HepG2 (cell line): ENCODE measurements around the gene FIS1. TPM values are rescaled to one million over a fixed set of nuclear protein-coding genes. Genes with fewer than 3 reads are reported as not detected.

Experiments
- FLYWCH1 ChIP-seq: sonication (generic); formaldehyde crosslinking; IDR thresholded peaks from 2 replicates; pipeline ENCODE4 v1.8.1; 2023; ENCODE audit warnings: mild to moderate bottlenecking, missing genetic modification reagents
- FOXA1 ChIP-seq, 2 experiments: fragments of 450-650 bp in 1 of 2; sonication (generic) in 1 of 2; formaldehyde crosslinking in 1 of 2; IDR thresholded peaks; 2 replicates each; pipeline versions ENCODE4 v1.4.0 to v1.6.1; 2016 to 2020; ENCODE audit warnings: missing genetic modification reagents in 1 of 2
- KDM6A ChIP-seq: IDR thresholded peaks from 2 replicates; pipeline ENCODE4 v1.6.1; 2016; ENCODE audit warnings: low read depth
- MATR3 ChIP-seq: sonication (generic); formaldehyde crosslinking; IDR thresholded peaks from 2 replicates; pipeline ENCODE4 v1.4.0; 2020; ENCODE audit warnings: missing genetic modification reagents
- MTA1 ChIP-seq: sonication (generic); formaldehyde crosslinking; IDR thresholded peaks from 2 replicates; pipeline ENCODE4 v1.4.0; 2020; ENCODE audit warnings: missing genetic modification reagents, mild to moderate bottlenecking, borderline replicate concordance
- NFE2 ChIP-seq: sonication (generic); formaldehyde crosslinking; IDR thresholded peaks from 2 replicates; pipeline ENCODE4 v1.4.0; 2020; ENCODE audit warnings: missing genetic modification reagents
- ZBTB20 ChIP-seq: sonication (generic); formaldehyde crosslinking; IDR thresholded peaks from 2 replicates; pipeline ENCODE4 v1.8.1; 2023; ENCODE audit warnings: missing genetic modification reagents, low read depth, mild to moderate bottlenecking, borderline replicate concordance
- ZNF407 ChIP-seq: sonication (generic); formaldehyde crosslinking; IDR thresholded peaks from one replicate; pipeline ENCODE4 v1.5.1; 2020; ENCODE audit warnings: mild to moderate bottlenecking, missing genetic modification reagents; ENCODE audit errors: not compliant biosample characterization
- ZNF501 ChIP-seq: sonication (generic); formaldehyde crosslinking; IDR thresholded peaks from 2 replicates; pipeline ENCODE4 v1.5.1; 2020; ENCODE audit warnings: mild to moderate bottlenecking, moderate library complexity, missing genetic modification reagents
- ZNF775 ChIP-seq: sonication (generic); formaldehyde crosslinking; IDR thresholded peaks from 2 replicates; pipeline ENCODE4 v1.4.0; 2020; ENCODE audit warnings: missing genetic modification reagents, mild to moderate bottlenecking, moderate library complexity, borderline replicate concordance
- ZNF777 ChIP-seq: sonication (generic); formaldehyde crosslinking; IDR thresholded peaks from 2 replicates; pipeline ENCODE4 v1.4.0; 2020; ENCODE audit warnings: missing genetic modification reagents
- polyA plus RNA-seq, 8 experiments: library from polyadenylated mRNA; depleted of rRNA in 3 of 8; stranded (reverse) in 7 of 8; unstranded in 1 of 8; fragments of >200 nt; fragmentation: Illumina TruSeq in 4 of 8; extraction: Trizol in 4 of 8; gene quantifications; 2 replicates each; pipeline versions ENCODE4 v1.2.1 to v1.2.3, GENCODE V29; 2011 to 2016; ENCODE audit warnings: low read depth in 4 of 8, missing spikeins in 1 of 8, mixed read lengths in 1 of 8; ENCODE audit not compliant: insufficient read depth in 1 of 8
- total RNA-seq, 5 experiments: library from RNA; depleted of rRNA; stranded (reverse); fragments of >200 nt; fragmentation: Illumina TruSeq; extraction: Trizol; gene quantifications; 2 replicates each; pipeline ENCODE4 v1.2.3, GENCODE V29; 2016; ENCODE audit warnings: low read depth in 1 of 5
- TF ChIP-seq, protein P1 (sequence below): sonication (generic); formaldehyde crosslinking; IDR thresholded peaks from 2 replicates; pipeline ENCODE4 v1.4.0; 2020; ENCODE audit warnings: missing genetic modification reagents, mild to moderate bottlenecking, borderline replicate concordance
- TF ChIP-seq, protein P2 (sequence below): sonication (generic); formaldehyde crosslinking; IDR thresholded peaks from 2 replicates; pipeline ENCODE4 v1.4.0; 2020; ENCODE audit warnings: low read depth, mild to moderate bottlenecking, missing genetic modification reagents
- TF ChIP-seq, protein P3 (sequence below): IDR thresholded peaks from 2 replicates; pipeline ENCODE4 v1.6.1; 2016; ENCODE audit warnings: mild to moderate bottlenecking
- TF ChIP-seq, protein P4 (sequence below), 2 experiments: sonication (generic) in 1 of 2; formaldehyde crosslinking in 1 of 2; IDR thresholded peaks; 2 replicates each; pipeline versions ENCODE4 v1.4.0 to v1.6.1; 2018 to 2020; ENCODE audit warnings: missing genetic modification reagents in 2 of 2, borderline replicate concordance in 1 of 2, low read depth in 1 of 2, mild to moderate bottlenecking in 1 of 2, missing biosample characterization in 1 of 2

FIS1 gene
- total and polyA plus RNA-seq, 2 of the 13 experiments (the other 11 are each of a cell fraction or from before 2014, with no cell fraction given) = 97.5 to 101 TPM

GRCh38 chr7:101220295-101220694 lies 24.6 kb downstream of the FIS1 start (continued):
- no peak for TF ChIP-seq ZNF407
- TF ChIP-seq KDM6A = peak; percentile 23; the same call in 1 of the 2 replicates
- TF ChIP-seq, protein P1, sequence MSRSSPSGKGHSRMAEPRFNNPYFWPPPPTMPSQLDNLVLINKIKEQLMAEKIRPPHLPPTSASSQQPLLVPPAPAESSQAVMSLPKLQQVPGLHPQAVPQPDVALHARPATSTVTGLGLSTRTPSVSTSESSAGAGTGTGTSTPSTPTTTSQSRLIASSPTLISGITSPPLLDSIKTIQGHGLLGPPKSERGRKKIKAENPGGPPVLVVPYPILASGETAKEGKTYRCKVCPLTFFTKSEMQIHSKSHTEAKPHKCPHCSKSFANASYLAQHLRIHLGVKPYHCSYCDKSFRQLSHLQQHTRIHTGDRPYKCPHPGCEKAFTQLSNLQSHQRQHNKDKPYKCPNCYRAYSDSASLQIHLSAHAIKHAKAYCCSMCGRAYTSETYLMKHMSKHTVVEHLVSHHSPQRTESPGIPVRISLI (CRISPR knock-in tag) = no peak
- no peak for TF ChIP-seq MTA1 (CRISPR knock-in tag)
- TF ChIP-seq, protein P2, sequence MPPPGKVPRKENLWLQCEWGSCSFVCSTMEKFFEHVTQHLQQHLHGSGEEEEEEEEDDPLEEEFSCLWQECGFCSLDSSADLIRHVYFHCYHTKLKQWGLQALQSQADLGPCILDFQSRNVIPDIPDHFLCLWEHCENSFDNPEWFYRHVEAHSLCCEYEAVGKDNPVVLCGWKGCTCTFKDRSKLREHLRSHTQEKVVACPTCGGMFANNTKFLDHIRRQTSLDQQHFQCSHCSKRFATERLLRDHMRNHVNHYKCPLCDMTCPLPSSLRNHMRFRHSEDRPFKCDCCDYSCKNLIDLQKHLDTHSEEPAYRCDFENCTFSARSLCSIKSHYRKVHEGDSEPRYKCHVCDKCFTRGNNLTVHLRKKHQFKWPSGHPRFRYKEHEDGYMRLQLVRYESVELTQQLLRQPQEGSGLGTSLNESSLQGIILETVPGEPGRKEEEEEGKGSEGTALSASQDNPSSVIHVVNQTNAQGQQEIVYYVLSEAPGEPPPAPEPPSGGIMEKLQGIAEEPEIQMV (CRISPR knock-in tag) = no peak
- TF ChIP-seq ZNF775 (CRISPR knock-in tag) = no peak
- no peak for TF ChIP-seq ZBTB20 (CRISPR knock-in tag)
- no peak for TF ChIP-seq NFE2
- no peak for TF ChIP-seq MATR3 (CRISPR knock-in tag)
- TF ChIP-seq ZNF501 (CRISPR knock-in tag) = no peak
- no peak for TF ChIP-seq ZNF777 (CRISPR knock-in tag)
- TF ChIP-seq, protein P3, sequence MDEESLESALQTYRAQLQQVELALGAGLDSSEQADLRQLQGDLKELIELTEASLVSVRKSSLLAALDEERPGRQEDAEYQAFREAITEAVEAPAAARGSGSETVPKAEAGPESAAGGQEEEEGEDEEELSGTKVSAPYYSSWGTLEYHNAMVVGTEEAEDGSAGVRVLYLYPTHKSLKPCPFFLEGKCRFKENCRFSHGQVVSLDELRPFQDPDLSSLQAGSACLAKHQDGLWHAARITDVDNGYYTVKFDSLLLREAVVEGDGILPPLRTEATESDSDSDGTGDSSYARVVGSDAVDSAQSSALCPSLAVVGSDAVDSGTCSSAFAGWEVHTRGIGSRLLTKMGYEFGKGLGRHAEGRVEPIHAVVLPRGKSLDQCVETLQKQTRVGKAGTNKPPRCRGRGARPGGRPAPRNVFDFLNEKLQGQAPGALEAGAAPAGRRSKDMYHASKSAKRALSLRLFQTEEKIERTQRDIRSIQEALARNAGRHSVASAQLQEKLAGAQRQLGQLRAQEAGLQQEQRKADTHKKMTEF (CRISPR knock-in tag) = 0 out of 2 replicates have a peak, but pooled peaks have one; percentile 39
- no peak for TF ChIP-seq FOXA1 (IDR thresholded peaks at IDR 0.05)
- peak; percentile 31; the same call in 1 of the 2 replicates for TF ChIP-seq FOXA1 (CRISPR knock-in tag; IDR thresholded peaks at IDR 0.05)
- TF ChIP-seq, protein P4, sequence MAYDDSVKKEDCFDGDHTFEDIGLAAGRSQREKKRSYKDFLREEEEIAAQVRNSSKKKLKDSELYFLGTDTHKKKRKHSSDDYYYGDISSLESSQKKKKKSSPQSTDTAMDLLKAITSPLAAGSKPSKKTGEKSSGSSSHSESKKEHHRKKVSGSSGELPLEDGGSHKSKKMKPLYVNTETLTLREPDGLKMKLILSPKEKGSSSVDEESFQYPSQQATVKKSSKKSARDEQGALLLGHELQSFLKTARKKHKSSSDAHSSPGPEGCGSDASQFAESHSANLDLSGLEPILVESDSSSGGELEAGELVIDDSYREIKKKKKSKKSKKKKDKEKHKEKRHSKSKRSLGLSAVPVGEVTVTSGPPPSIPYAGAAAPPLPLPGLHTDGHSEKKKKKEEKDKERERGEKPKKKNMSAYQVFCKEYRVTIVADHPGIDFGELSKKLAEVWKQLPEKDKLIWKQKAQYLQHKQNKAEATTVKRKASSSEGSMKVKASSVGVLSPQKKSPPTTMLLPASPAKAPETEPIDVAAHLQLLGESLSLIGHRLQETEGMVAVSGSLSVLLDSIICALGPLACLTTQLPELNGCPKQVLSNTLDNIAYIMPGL (CRISPR knock-in tag; IDR thresholded peaks at IDR 0.05; ENCODE audit: borderline replicate concordance in 1 of 2, low read depth in 1 of 2) = no peak
- TF ChIP-seq FLYWCH1 (CRISPR knock-in tag) = no peak
